ENCODE measurements around the gene KLC3.

The KLC3 gene

GRCh38 chr19:45297674-45298073 is 42.9 kb upstream of the KLC3 start:
- no peak overlapping the region for H3K4me3 ChIP-seq (ENCODE audit: low read depth, low read length)
- no peak for TF ChIP-seq CTCF (conservative IDR thresholded peaks at IDR 0.05; ENCODE audit: low read depth, low read length)
- DNase-seq (ENCODE audit: low read depth): no peak

GRCh38 chr19:45298264-45298663 is 42.3 kb upstream of the KLC3 start:
- TF ChIP-seq CTCF (conservative IDR thresholded peaks at IDR 0.05; ENCODE audit: low read depth, low read length): no peak
- no peak for DNase-seq (ENCODE audit: low read depth)
- H3K4me3 ChIP-seq (ENCODE audit: low read depth, low read length): no peak overlapping the region

- DNase-seq (ENCODE audit: low read depth): no peak
- TF ChIP-seq CTCF (conservative IDR thresholded peaks at IDR 0.05; ENCODE audit: low read depth, low read length): no peak
Observed at GRCh38 chr19:45299719-45300118, 40.8 kb upstream of the KLC3 start.

GRCh38 chr19:45302416-45302815 is 38.1 kb upstream of the KLC3 start:
- no peak overlapping the region for H3K4me3 ChIP-seq (ENCODE audit: low read depth, low read length)
- no peak for DNase-seq (ENCODE audit: low read depth)
- TF ChIP-seq CTCF (conservative IDR thresholded peaks at IDR 0.05; ENCODE audit: low read depth, low read length): no peak

More at GRCh38 chr19:45299719-45300118, 40.8 kb upstream of the KLC3 start:
- no peak overlapping the region for H3K4me3 ChIP-seq (ENCODE audit: low read depth, low read length)

- no peak overlapping the region for H3K4me3 ChIP-seq (ENCODE audit: low read depth, low read length)
- TF ChIP-seq CTCF (conservative IDR thresholded peaks at IDR 0.05; ENCODE audit: low read depth, low read length): no peak
- DNase-seq (ENCODE audit: low read depth): no peak
Observed at GRCh38 chr19:45303269-45304060, 37.1 kb upstream of the KLC3 start.

- H3K4me3 ChIP-seq (ENCODE audit: low read depth, low read length): no peak overlapping the region
- no peak for DNase-seq (ENCODE audit: low read depth)
- TF ChIP-seq CTCF (conservative IDR thresholded peaks at IDR 0.05; ENCODE audit: low read depth, low read length): no peak
Observed at GRCh38 chr19:45304141-45304926, 36.2 kb upstream of the KLC3 start.
